NB4 (cell line): Measurements from ENCODE around the gene CHCHD1.

Source experiments
- DNase-seq: peaks from one replicate; pipeline ENCODE4 v3.0.0; 2010; ENCODE audit warnings: low read depth
- H3K4me3 ChIP-seq: one replicate; pipeline ENCODE4 v1.5.1; 2011; ENCODE audit warnings: mild to moderate bottlenecking, low read depth, low read length, moderate library complexity
- MYC ChIP-seq: IDR thresholded peaks from 2 replicates; pipeline ENCODE4 v1.6.1; 2011; ENCODE audit warnings: low read depth, low read length
- POLR2A ChIP-seq: IDR thresholded peaks from 2 replicates; pipeline ENCODE4 v1.6.1; 2011; ENCODE audit warnings: mild to moderate bottlenecking; ENCODE audit not compliant: insufficient read length; ENCODE audit errors: extremely low read depth
- TF ChIP-seq, protein P1 (sequence below): IDR thresholded peaks from one replicate; pipeline ENCODE4 v1.5.1; 2012; ENCODE audit warnings: low read depth, low read length
- TF ChIP-seq, protein P2 (sequence below): IDR thresholded peaks from 2 replicates; pipeline ENCODE4 v1.6.1; 2011; ENCODE audit warnings: low read depth, low read length

The CHCHD1 gene

DNA sequence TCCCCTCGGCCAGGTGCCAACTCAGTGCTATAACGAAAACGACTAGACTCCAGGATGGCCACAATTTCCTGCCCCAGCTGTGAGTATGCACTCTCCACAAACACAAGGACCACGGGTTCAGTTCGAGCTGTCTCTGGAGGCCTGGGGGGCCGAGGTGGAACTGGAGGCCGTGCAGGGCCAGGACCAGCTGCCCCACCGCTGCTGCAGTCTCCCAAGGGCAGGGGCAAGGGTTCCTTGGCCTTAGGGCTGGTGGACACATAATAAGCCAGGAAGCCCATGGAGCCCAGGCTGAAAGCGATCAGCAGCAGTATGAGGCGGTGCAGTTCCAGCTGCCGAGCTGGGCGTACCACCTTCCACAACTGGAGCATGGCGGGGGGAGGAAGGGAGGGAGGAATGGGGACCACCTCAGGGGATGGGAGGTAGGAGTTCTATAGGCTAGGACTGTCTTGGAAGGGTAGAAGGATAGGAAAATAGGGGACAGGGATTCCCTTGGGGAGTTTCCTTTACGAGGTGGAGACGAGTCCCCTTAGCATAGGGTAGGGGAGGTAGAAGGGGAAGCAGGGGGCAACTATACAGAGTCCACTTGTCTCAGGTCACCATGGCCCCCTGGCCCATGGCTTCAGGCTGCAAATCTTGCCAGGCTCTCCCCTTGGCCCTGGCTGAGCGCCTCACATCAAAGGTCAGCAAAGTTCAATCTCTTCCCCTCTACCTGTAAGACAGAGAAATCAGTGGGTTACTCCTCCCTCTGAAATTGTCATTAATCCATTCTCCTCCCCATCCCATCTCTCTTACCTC, 26.4 kb downstream of the CHCHD1 start:
- TF ChIP-seq MYC (no peak), POLR2A (no peak)
- TF ChIP-seq, protein P1, sequence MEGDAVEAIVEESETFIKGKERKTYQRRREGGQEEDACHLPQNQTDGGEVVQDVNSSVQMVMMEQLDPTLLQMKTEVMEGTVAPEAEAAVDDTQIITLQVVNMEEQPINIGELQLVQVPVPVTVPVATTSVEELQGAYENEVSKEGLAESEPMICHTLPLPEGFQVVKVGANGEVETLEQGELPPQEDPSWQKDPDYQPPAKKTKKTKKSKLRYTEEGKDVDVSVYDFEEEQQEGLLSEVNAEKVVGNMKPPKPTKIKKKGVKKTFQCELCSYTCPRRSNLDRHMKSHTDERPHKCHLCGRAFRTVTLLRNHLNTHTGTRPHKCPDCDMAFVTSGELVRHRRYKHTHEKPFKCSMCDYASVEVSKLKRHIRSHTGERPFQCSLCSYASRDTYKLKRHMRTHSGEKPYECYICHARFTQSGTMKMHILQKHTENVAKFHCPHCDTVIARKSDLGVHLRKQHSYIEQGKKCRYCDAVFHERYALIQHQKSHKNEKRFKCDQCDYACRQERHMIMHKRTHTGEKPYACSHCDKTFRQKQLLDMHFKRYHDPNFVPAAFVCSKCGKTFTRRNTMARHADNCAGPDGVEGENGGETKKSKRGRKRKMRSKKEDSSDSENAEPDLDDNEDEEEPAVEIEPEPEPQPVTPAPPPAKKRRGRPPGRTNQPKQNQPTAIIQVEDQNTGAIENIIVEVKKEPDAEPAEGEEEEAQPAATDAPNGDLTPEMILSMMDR, result no peak
- TF ChIP-seq, protein P2, sequence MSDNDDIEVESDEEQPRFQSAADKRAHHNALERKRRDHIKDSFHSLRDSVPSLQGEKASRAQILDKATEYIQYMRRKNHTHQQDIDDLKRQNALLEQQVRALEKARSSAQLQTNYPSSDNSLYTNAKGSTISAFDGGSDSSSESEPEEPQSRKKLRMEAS, result no peak
- no peak for DNase-seq
- no peak overlapping the region for H3K4me3 ChIP-seq

DNA sequence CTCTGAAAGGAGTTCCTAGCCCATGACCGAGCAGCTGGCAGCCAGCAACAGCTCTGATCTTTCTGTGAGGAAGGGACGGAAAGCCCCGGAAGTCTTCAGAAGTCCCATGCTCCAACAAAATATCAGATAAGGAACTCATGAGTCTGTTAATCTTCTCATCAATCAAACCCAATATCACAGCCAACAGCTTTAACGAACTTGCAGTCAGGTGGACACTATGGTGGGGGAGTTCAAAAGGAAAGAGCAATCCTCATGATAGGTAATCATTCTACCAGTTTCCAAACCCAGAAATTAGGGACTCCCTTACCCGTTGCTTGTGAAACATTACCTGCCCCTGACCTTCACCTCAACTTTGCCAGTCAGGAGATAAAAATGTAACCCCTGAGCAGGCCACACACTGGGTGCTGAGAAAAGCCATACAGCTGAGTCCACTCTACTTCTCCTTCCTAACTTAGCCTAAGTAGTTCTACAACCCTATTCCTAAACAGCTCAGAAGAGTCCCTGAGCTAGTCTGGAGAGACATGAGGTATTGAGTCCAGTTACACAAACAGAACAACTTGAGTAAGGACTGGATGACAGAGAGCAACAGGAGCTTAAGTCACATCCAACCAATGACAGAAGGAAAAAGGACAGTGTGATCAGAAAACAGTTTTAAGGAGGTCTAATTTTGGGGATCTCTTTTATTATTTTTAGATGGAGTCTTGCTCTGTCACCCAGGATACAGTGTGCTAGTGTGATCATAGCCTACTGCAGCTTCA, 27.4 kb downstream of the CHCHD1 start:
- TF ChIP-seq POLR2A (no peak), MYC (no peak)
- TF ChIP-seq, protein P2, result no peak
- TF ChIP-seq, protein P1, result no peak
- DNase-seq, result no peak
- no peak overlapping the region for H3K4me3 ChIP-seq

DNA sequence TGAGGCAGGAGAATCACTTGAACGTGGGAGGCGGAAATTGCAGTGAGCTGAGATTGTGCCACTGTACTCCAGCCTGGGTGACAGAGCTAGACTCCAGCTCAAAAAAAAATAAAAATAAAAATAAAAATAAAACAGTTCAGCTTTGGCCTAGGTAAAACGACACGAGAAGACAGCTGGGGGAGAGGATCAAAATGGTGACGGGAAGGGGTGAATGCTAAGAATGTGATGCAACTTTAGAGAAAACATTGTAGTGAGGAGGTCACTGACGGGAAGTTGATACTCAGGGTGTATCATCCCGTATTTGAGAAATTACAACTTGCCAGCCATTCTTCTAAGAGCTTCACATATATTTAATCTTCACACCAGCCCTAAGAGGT, 28.5 kb downstream of the CHCHD1 start:
- no peak for TF ChIP-seq MYC
- no peak for DNase-seq
- H3K4me3 ChIP-seq, result peak overlapping the region; percentile 62

DNA sequence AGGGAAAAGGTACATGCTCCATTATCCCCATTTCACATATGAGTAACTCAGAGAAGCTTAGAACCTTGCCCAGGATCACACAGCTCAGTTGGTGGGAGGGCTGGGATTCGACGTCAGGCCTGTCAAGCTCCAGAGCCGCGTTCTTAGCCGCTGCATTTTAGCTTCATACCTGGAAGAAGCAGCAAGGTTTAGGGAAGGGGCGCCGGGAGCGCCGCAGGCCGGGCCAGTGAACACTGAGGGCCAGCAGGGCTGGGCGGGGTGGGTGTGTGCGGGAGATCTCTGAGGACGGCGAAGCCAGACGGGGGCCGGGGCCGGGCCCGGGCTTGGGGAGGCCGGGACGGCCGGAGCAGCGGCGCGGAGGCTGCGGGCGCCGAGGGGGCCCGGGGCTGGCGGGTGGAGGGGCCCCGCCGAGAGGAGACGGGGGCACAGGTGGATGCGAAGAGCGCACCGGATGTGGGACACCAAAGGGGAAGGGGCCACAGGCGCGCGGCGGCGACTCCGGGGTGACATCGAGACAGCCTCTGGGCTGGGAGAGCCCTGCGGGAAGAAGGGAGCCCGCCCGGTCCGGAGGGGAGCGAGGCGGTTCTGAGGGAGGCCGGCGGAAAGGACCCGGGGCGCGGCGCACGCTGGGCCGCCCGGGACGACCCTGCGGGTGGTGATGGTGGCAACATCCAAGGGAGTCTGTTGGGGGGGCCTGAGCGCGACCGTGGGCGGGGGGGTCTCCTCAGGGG, 29.1 kb downstream of the CHCHD1 start:
- TF ChIP-seq MYC, result peak; percentile 25; the same call in 1 of the 2 replicates
- TF ChIP-seq, protein P2, result no peak; the same call in 1 of the 2 replicates
- TF ChIP-seq POLR2A, result no peak
- TF ChIP-seq, protein P1, result no peak
- H3K4me3 ChIP-seq, result peak overlapping the region; percentile 62
- peak; percentile 74 for DNase-seq

DNA sequence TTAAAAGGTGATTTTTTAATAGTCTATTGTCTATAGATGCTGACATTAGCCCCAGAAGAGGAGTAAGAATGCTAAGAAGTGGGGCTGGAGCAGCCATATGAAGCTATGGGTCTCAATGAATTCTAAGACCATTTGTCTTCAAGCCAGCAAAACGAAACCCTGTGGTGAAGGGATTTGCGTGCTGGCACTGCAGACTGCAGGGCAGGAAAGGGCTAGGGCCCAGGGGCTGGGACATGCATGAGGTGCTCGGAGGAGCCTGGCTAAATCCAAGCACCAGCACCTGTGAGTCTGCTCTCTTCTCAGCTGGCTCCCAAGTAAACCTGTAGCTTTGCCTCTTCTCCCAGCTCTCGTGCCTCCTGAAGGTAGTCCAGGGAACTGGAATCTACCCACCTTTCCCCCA, 30.8 kb downstream of the CHCHD1 start:
- H3K4me3 ChIP-seq, result no peak overlapping the region
- DNase-seq, result no peak
- TF ChIP-seq, protein P2, result no peak
- no peak for TF ChIP-seq MYC

DNA sequence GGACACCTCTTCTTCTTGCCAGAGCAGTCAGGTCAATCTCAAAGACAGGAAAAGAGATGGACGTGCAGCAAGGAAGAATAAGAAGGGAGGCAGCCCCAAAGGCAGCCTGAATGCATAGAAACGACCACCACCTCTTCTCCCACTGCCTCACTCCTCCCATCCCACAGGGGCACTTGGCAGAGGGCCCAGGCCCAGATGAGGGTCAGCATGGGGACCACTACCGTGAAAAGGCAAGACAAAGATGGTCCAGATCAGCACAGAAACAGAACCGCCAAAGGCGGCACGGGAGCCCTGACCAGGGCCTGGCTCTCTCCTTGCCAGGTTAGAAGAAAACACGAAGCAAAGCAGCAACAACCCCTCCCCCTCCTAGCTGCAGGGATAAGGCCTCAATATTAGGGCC, 31.5 kb downstream of the CHCHD1 start:
- no peak overlapping the region for H3K4me3 ChIP-seq
- no peak for DNase-seq
- TF ChIP-seq POLR2A (no peak), MYC (no peak)
- TF ChIP-seq, protein P2, result no peak
- TF ChIP-seq, protein P1, result no peak
